Upper lobe of left lung (tissue), 6 donors: Measurements from ENCODE around the gene GCM1. TPM values are rescaled to one million over a fixed set of nuclear protein-coding genes. Genes with fewer than 3 reads are reported as not detected.
"Not testable (repeated sequence)": the region's sequence is repeated elsewhere in the genome, so short reads cannot be mapped to it uniquely, and the experiment has no call there.

Source experiments
- ATAC-seq, 2 donors: fragments of 200-7000 bp; cut with Tn5 transposase; one replicate each; pipeline ENCODE4 v1.9.1; 2022; ENCODE audit warnings: mild to moderate bottlenecking in 2 of 2, moderate library complexity in 2 of 2; ENCODE audit not compliant: low FRiP score in 2 of 2
- DNase-seq, 2 donors: peaks; one replicate each; pipeline ENCODE4 v3.0.0-alpha.2; 2019 to 2020
- H3K27ac ChIP-seq, 4 donors: fragments of 200-600 bp; sonication (generic); one replicate each; pipeline ENCODE4 v1.5.1; 2016 to 2019
- H3K27me3 ChIP-seq, 4 donors: fragments of 200-600 bp; sonication (generic); one replicate each; pipeline ENCODE4 v1.5.1; 2017 to 2019
- H3K36me3 ChIP-seq, 4 donors: fragments of 200-600 bp; sonication (generic); one replicate each; pipeline ENCODE4 v1.5.1; 2016 to 2019
- H3K4me1 ChIP-seq, 4 donors: fragments of 200-600 bp; sonication (generic); one replicate each; pipeline ENCODE4 v1.5.1; 2018 to 2019
- H3K4me3 ChIP-seq, 4 donors: fragments of 200-600 bp; sonication (generic); one replicate each; pipeline ENCODE4 v1.5.1; 2017 to 2019; ENCODE audit warnings: mild to moderate bottlenecking in 2 of 4, moderate library complexity in 1 of 4
- H3K9me3 ChIP-seq, 4 donors: fragments of 200-600 bp; sonication (generic); one replicate each; pipeline ENCODE4 v1.5.1; 2018 to 2019
- EP300 ChIP-seq, 4 donors: sonication (generic); formaldehyde crosslinking; IDR thresholded peaks; one replicate each; pipeline ENCODE4 v1.5.1; 2017; ENCODE audit warnings: antibody characterized with exemption in 4 of 4, control low read depth in 2 of 4
- POLR2A ChIP-seq, 4 donors: fragments of 450-650 bp; IDR thresholded peaks; one replicate each; pipeline ENCODE4 v1.5.1; 2016 to 2017; ENCODE audit warnings: antibody characterized with exemption in 4 of 4, mild to moderate bottlenecking in 2 of 4
- POLR2AphosphoS5 ChIP-seq, 2 donors: sonication (generic); formaldehyde crosslinking; IDR thresholded peaks; one replicate each; pipeline ENCODE4 v1.5.1; 2017; ENCODE audit warnings: antibody characterized with exemption in 2 of 2
- WGBS, 2 donors: methylation state at CpG; one replicate each; pipeline ENCODE4 v1.1.5; 2017 to 2018; 5-methylcytosine and 5-hydroxymethylcytosine counted together
- total RNA-seq, 6 donors: library from RNA; depleted of rRNA in 4 of 6; stranded (reverse); fragments of >200 nt in 4 of 6; gene quantifications; one replicate each; pipeline versions ENCODE4 v1.1.0 to v1.2.1, GENCODE V29; 2016 to 2021
- TF ChIP-seq, protein P1 (sequence below), 6 experiments: fragments of 450-650 bp in 4 of 6; fragments of 200-600 bp in 2 of 6; sonication (generic) in 2 of 6; IDR thresholded peaks; one replicate each; pipeline ENCODE4 v1.5.1; 2016 to 2019; ENCODE audit warnings: antibody characterized with exemption in 6 of 6
- donor health status: DM: no; HTN: no; CAD: no; lungs with moderate emphysema.
- donor health status: DM: no; HTN: yes; CAD: no; lungs with severe emphysema.

Gene GCM1
- total RNA-seq, 6 donors from 2014 or later, result 0.20 to 0.22 TPM; not detected in 4

DNA sequence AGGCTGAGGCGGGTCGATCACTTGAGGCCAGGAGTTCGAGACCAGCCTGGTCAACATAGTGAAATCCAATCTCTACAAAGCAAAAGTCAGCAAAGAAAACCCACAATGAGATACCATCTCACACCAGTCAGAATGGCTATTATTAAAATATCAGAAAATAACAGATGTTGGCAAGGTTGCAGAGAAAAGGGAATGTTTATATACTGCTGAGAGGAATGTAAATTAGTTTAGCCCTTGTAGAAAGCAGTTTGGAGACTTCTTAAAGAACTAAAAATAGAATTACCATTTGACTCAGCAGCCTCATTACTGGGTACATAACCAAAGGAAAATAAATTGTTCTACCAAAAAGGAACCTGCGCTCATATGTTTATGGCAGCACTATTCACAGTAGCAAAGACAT, 16.7 kb upstream of the GCM1 start:
- Histone ChIP-seq H3K4me3 (no peak overlapping the region), H3K36me3 (no peaks in the 10 kb centered on the region), H3K27me3 (no peaks in the 10 kb centered on the region), H3K9me3 (no peaks in the 10 kb centered on the region), H3K27ac (no peak overlapping the region), H3K4me1 (peaks cover 0 to 3% (median 0%) of the 10 kb centered on the region in 4 donors)
- TF ChIP-seq POLR2A (IDR thresholded peaks at IDR 0.05), result no peak
- TF ChIP-seq POLR2AphosphoS5 (IDR thresholded peaks at IDR 0.05), result no peak
- TF ChIP-seq EP300 (IDR thresholded peaks at IDR 0.05), result no peak
- TF ChIP-seq, protein P1, sequence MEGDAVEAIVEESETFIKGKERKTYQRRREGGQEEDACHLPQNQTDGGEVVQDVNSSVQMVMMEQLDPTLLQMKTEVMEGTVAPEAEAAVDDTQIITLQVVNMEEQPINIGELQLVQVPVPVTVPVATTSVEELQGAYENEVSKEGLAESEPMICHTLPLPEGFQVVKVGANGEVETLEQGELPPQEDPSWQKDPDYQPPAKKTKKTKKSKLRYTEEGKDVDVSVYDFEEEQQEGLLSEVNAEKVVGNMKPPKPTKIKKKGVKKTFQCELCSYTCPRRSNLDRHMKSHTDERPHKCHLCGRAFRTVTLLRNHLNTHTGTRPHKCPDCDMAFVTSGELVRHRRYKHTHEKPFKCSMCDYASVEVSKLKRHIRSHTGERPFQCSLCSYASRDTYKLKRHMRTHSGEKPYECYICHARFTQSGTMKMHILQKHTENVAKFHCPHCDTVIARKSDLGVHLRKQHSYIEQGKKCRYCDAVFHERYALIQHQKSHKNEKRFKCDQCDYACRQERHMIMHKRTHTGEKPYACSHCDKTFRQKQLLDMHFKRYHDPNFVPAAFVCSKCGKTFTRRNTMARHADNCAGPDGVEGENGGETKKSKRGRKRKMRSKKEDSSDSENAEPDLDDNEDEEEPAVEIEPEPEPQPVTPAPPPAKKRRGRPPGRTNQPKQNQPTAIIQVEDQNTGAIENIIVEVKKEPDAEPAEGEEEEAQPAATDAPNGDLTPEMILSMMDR (IDR thresholded peaks at IDR 0.05), result no peak
- no peak for DNase-seq
- no peak for ATAC-seq
- 91% methylated on average over 4 of the region's 4 CpGs for WGBS, 2 donors

DNA sequence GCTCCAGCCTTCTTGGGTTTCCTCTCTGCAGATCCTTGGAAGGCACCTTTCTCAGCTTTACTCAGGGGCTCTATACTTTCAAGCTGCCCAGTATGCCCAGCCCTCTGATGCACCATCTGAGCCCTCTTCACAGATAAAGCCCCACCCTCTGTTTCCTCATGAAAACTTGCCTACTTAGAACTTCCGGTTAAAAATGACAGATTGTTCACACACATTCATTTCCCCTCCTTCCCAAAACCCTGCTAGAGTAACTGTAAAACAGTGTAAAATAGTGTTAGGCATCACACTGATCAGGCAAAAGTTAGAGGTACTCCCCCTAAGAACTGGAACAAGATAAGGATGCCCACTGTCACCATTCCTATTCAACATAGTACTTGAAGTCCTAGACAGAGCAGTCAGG, 14.0 kb upstream of the GCM1 start:
- no peak for DNase-seq
- WGBS, 2 donors, result 38 to 41% methylated on average over 1 of the region's 1 CpG

DNA sequence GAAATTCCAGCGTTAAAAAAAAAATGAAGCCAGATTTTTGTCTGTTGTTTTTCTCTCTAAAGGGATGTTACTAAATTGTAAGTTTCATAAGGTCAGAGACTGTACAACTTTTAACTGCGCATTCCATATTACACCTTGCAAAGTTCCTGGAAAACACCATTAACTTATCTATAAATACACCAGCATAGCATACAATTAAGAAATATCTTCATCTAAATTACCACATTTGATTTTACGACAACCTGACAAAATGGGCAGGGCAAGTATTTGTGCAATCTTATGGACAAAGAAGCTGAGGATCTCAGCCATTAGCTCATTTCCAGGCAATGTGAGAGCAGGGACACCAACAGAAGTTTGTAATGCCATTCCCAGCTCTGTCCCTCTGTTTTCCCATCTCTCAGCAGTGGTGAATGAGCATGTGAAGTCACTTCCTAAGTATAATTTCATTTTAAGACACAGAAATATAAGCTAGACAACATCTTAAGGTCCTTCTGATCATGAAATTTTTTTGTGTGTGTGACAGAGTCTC, 12.9 kb upstream of the GCM1 start:
- ATAC-seq, result no peak
- DNase-seq, result no peak
- no peak overlapping the region for H3K27ac ChIP-seq
- no peak overlapping the region for H3K4me3 ChIP-seq
- no peaks in the 10 kb centered on the region for H3K9me3 ChIP-seq
- H3K27me3 ChIP-seq, result no peaks in the 10 kb centered on the region
- peaks cover 0 to 3% (median 0%) of the 10 kb centered on the region in 4 donors for H3K4me1 ChIP-seq
- no peaks in the 10 kb centered on the region for H3K36me3 ChIP-seq
- TF ChIP-seq, protein P1 (IDR thresholded peaks at IDR 0.05), result no peak
- WGBS, 2 donors, result 74 to 81% methylated on average over 3 of the region's 3 CpGs

More for the DNA sequence above, 14.0 kb upstream of the GCM1 start:
- H3K36me3 ChIP-seq, result no peaks in the 10 kb centered on the region
- H3K9me3 ChIP-seq, result no peaks in the 10 kb centered on the region
- peaks cover 0 to 3% (median 0%) of the 10 kb centered on the region in 4 donors for H3K4me1 ChIP-seq
- TF ChIP-seq POLR2AphosphoS5 (IDR thresholded peaks at IDR 0.05), result no peak
- TF ChIP-seq EP300 (IDR thresholded peaks at IDR 0.05), result no peak
- no peak for TF ChIP-seq POLR2A (IDR thresholded peaks at IDR 0.05)
- TF ChIP-seq, protein P1 (IDR thresholded peaks at IDR 0.05), result no peak
- no peaks in the 10 kb centered on the region for H3K27me3 ChIP-seq
- ATAC-seq, result peak in 1 of 2 donors; percentile 47
- H3K4me3 ChIP-seq, result no peak overlapping the region
- H3K27ac ChIP-seq, result no peak overlapping the region

DNA sequence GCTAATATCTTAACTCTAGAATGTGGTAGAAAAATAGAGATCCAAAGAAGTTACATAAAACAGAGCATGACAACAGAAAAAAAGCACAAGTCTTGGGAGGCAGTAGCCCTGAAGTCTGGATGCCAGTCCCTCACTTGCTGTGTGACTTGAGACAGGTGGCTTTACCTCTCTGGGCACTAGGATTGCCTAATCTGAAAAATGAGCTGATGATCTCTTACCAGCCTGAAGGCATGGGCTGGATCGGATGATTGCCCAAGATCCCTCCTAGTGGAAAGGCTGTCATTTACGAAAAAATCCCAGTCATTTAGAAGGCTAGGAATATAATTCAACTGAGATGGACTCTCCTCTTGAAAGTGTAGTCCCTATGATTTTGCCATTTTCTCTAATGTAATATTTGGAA, 10.9 kb upstream of the GCM1 start:
- DNase-seq (no peak), ATAC-seq (no peak)
- H3K36me3 ChIP-seq, result no peaks in the 10 kb centered on the region
- H3K27ac ChIP-seq, result no peak overlapping the region
- H3K9me3 ChIP-seq, result no peaks in the 10 kb centered on the region
- H3K4me1 ChIP-seq, result peaks cover 0 to 3% (median 0%) of the 10 kb centered on the region in 4 donors
- no peak overlapping the region for H3K4me3 ChIP-seq
- 28 to 66% methylated on average over 2 of the region's 2 CpGs for WGBS, 2 donors
- TF ChIP-seq POLR2AphosphoS5 (IDR thresholded peaks at IDR 0.05) (no peak), POLR2A (IDR thresholded peaks at IDR 0.05) (no peak), EP300 (IDR thresholded peaks at IDR 0.05) (no peak)
- TF ChIP-seq, protein P1 (IDR thresholded peaks at IDR 0.05), result no peak
- H3K27me3 ChIP-seq, result no peaks in the 10 kb centered on the region

- DNase-seq, ATAC-seq: not testable (repeated sequence)
- 91 to 96% methylated on average over 6 of the region's 6 CpGs for WGBS, 2 donors
Measured at GRCh38 chr6:53158076-53158475, 9.4 kb upstream of the GCM1 start.

GRCh38 chr6:53155279-53155678, 6.6 kb upstream of the GCM1 start:
- DNase-seq, H3K36me3 ChIP-seq, H3K9me3 ChIP-seq, ATAC-seq, H3K4me3 ChIP-seq, H3K27ac ChIP-seq, H3K27me3 ChIP-seq, H3K4me1 ChIP-seq: not testable (repeated sequence)
- WGBS, 2 donors, result 87 to 92% methylated on average over 4 of the region's 4 CpGs

More at GRCh38 chr6:53158076-53158475, 9.4 kb upstream of the GCM1 start:
- not testable (repeated sequence) for H3K9me3 ChIP-seq, H3K36me3 ChIP-seq, H3K27me3 ChIP-seq, H3K4me3 ChIP-seq, H3K27ac ChIP-seq, H3K4me1 ChIP-seq
